Fibroblast of villous mesenchyme (primary cell): ENCODE data around the gene SERGEF. TPM values are rescaled to one million over a fixed set of nuclear protein-coding genes. Genes with fewer than 3 reads are reported as not detected.

Source experiments
- DNase-seq: peaks from one replicate; pipeline ENCODE4 v3.0.0-alpha.2; 2010; ENCODE audit warnings: low read depth
- H3K4me3 ChIP-seq: 2 replicates; pipeline ENCODE4 v1.5.1; 2011; ENCODE audit warnings: low read depth, mild to moderate bottlenecking, low read length
- total RNA-seq: library from RNA; depleted of rRNA; stranded (reverse); fragments of >200 nt; gene quantifications from 2 replicates; pipeline ENCODE4 v1.2.3, GENCODE V29; 2012
- TF ChIP-seq, protein P1 (sequence below): IDR thresholded peaks from 2 replicates; pipeline ENCODE4 v1.5.1; 2012; ENCODE audit warnings: low read depth, mild to moderate bottlenecking, low read length; ENCODE audit not compliant: insufficient read depth

Gene SERGEF
- total RNA-seq, 1 donor, result 21.2 TPM

DNA sequence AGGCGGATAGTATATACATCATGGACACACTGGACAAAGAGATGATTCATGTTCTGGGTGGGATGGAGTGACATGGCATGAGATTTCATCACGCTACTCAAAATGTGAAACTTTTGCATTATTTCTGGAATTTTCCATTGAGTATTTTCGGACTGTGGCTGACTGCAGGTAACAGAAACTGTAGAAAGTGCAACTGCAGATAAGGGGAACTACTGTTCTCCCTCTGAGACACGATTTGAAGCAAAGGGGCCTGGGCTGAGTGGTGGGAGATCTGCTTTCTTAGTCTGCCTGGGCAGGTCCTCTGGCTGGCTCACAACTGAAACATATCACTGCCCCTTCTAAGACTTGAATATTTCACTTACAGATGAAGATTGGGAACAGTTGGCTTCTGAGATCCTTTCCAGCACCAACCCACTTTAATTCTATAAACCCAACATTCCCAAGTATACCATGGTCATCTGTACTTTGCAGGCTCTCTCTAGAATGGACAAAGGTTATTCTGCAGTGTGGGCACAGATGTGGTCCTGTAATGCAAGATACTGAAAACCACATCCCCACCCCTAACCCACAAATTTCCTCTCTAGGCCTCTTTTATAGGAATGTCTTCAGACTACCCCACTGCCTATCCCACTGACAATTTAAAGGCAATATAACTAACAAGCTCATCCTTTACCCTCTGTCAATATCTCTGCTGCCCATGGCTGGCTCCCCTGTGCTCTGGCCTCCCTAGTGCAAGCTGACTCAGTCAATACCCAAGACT is 157.1 kb downstream of the SERGEF start:
- no peak for DNase-seq
- TF ChIP-seq, protein P1, sequence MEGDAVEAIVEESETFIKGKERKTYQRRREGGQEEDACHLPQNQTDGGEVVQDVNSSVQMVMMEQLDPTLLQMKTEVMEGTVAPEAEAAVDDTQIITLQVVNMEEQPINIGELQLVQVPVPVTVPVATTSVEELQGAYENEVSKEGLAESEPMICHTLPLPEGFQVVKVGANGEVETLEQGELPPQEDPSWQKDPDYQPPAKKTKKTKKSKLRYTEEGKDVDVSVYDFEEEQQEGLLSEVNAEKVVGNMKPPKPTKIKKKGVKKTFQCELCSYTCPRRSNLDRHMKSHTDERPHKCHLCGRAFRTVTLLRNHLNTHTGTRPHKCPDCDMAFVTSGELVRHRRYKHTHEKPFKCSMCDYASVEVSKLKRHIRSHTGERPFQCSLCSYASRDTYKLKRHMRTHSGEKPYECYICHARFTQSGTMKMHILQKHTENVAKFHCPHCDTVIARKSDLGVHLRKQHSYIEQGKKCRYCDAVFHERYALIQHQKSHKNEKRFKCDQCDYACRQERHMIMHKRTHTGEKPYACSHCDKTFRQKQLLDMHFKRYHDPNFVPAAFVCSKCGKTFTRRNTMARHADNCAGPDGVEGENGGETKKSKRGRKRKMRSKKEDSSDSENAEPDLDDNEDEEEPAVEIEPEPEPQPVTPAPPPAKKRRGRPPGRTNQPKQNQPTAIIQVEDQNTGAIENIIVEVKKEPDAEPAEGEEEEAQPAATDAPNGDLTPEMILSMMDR, result no peak

DNA sequence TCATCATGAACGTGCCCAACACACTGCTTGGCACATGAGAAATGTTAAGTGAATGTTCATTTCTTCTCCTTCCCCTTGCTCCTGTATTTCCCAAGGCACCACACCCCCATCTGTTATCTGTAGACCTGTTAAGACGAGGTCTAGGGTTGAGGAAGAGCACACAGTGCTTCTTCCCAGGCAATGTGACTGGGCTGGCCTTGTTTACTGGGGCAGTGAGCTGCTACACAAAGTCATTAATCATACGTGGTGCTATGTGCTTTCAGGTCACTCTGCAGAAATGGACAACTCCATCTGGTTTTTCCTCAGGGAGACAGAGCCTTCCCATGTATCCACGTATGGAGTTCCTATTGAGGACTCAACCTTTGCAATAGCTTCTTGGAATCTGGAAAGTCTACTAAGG is 159.6 kb downstream of the SERGEF start:
- no peak for DNase-seq
- TF ChIP-seq, protein P1, result no peak
- H3K4me3 ChIP-seq, result no peak overlapping the region

More for the DNA sequence above, 157.1 kb downstream of the SERGEF start:
- no peak overlapping the region for H3K4me3 ChIP-seq

DNA sequence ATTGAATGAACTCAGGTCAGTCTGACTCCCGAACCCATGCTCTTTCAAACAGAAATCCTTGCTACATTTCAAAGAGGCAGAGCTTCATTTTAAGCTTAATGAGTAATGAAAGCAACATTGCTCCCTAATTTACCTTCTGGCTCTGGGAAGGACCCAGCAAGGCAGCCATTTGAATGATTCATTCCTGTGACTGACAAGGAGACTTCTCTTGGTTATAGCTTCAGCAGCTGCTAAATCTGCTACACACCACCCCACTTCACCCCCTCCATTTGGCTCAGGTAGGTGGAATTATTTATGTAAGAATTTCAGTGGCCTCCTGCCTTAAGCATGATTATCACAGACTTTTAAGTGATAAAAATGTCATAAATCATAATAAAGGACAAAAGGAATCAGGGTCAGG is 160.6 kb downstream of the SERGEF start:
- no peak overlapping the region for H3K4me3 ChIP-seq
- no peak for DNase-seq
- TF ChIP-seq, protein P1, result no peak

DNA sequence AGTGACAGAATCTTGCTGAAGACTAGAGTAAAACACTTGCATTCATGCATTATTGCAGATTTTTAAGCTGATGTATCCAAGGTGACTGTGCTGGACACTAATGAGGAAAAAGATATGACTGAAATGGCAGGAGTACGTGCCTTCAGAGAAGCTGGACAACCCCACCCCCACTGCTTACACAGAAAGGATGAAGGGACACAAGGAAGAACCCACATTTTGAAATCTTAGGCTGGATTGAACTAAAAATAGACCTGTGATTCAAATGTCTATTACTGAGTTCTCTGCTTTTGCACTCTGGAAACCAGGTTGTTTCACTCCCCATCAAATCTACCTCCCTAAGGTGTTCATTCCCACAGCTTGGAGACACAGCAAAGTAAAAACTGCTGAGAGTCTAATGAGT is 161.2 kb downstream of the SERGEF start:
- H3K4me3 ChIP-seq, result no peak overlapping the region
- TF ChIP-seq, protein P1, result no peak
- DNase-seq, result no peak

DNA sequence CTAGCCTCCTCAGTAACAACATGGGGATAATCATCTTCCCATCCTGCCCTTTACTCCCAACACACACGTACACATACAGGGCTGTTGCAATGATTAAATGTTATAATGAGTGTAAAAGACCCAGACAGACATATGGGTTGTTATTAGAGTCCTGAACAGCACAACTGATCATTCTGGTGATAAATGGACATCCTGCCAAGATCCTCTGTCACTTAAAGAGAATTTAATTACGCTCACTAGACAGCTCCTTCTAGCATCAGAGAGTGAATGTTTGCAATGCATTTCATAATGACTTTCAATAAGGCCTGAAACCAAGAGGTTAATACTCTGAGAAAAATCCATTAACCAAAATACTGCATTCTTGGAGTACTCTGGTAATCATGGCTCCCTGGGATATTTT is 162.5 kb downstream of the SERGEF start:
- H3K4me3 ChIP-seq, result no peak overlapping the region
- TF ChIP-seq, protein P1, result no peak

DNA sequence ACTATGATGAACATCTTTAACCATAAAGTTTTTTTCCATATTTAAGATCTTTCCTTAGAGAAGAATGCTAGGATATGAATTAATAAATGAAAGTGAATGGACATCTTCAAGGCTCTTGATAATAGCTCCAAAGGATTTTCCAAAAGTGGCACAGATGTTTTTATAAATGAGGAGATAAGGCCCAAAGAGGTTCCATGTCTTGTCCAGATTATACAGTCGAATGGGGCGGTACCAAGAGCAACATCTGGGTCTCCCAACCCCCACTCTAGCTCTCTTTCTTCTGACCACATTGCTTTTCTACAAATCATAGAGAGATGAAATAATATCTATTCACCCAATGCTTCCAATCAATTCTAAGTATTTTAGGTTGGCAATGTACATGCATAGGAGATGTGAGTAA is 164.1 kb downstream of the SERGEF start:
- no peak overlapping the region for H3K4me3 ChIP-seq
- TF ChIP-seq, protein P1, result no peak
- DNase-seq, result no peak

More for the DNA sequence above, 162.5 kb downstream of the SERGEF start:
- DNase-seq, result no peak
